ENCODE measurements around the gene NFILZ.
A peak's percentile ranks its signal among the peaks of the same experiment; 100 is the strongest.
"Not testable (repeated sequence)": the region's sequence is repeated elsewhere in the genome, so short reads cannot be mapped to it uniquely, and the experiment has no call there.

The NFILZ gene

GRCh38 chr19:8611877-8612806 is 18.3 kb upstream of the NFILZ start:
- no peak for DNase-seq

GRCh38 chr19:8612807-8613171 is 17.6 kb upstream of the NFILZ start:
- no peak for DNase-seq

- DNase-seq: no peak
These were observed 16.0 kb upstream of the NFILZ start for GRCh38 chr19:8614455-8614854.

GRCh38 chr19:8615024-8615423 is 15.4 kb upstream of the NFILZ start:
- DNase-seq: no peak

- DNase-seq: peak; percentile 64
These were observed 14.4 kb upstream of the NFILZ start for GRCh38 chr19:8615813-8616596.

- no peak for DNase-seq
These were observed 13.6 kb upstream of the NFILZ start for GRCh38 chr19:8616861-8617260.

- DNase-seq: not testable (repeated sequence)
These were observed 13.1 kb upstream of the NFILZ start for GRCh38 chr19:8617325-8617724.

- DNase-seq: no peak
These were observed 12.4 kb upstream of the NFILZ start for GRCh38 chr19:8617984-8618383.

GRCh38 chr19:8618751-8619150 is 11.7 kb upstream of the NFILZ start:
- DNase-seq: no peak

GRCh38 chr19:8622886-8623285 is 7.5 kb upstream of the NFILZ start:
- not testable (repeated sequence) for DNase-seq

- no peak for DNase-seq
These were observed 3.6 kb upstream of the NFILZ start for GRCh38 chr19:8626842-8627241.

- DNase-seq: no peak
These were observed 1.2 kb upstream of the NFILZ start for GRCh38 chr19:8629184-8629583.

GRCh38 chr19:8630796-8631424 is 477 bp downstream of the NFILZ start:
- no peak for DNase-seq

- no peak for DNase-seq
These were observed 989 bp downstream of the NFILZ start for GRCh38 chr19:8631425-8631819.

- DNase-seq: no peak
These were observed 5.0 kb downstream of the NFILZ start for GRCh38 chr19:8635422-8635821.

GRCh38 chr19:8637070-8637469 is 6.6 kb downstream of the NFILZ start:
- DNase-seq: not testable (repeated sequence)

GRCh38 chr19:8638078-8638619 is 7.7 kb downstream of the NFILZ start:
- DNase-seq: no peak

GRCh38 chr19:8639821-8640401 is 9.5 kb downstream of the NFILZ start:
- no peak for DNase-seq

- no peak for DNase-seq
These were observed 10.1 kb downstream of the NFILZ start for GRCh38 chr19:8640402-8641004.

GRCh38 chr19:8641221-8641907 is 10.9 kb downstream of the NFILZ start:
- DNase-seq: no peak

GRCh38 chr19:8641908-8642547 is 11.6 kb downstream of the NFILZ start:
- DNase-seq: no peak

Measured in T-helper 9 cell (primary cell).